Parathyroid adenoma (tissue), 2 donors: ENCODE data around the gene BCAP31.
"Not testable (repeated sequence)": the region's sequence is repeated elsewhere in the genome, so short reads cannot be mapped to it uniquely, and the experiment has no call there.

ENCODE experiments used
- H2AFZ ChIP-seq: fragments of 300-600 bp; sonication (generic); one replicate; pipeline ENCODE4 v1.7.0; 2017; ENCODE audit warnings: antibody characterized with exemption, mild to moderate bottlenecking
- H3K27ac ChIP-seq: fragments of 300-600 bp; sonication (generic); one replicate; pipeline ENCODE4 v1.7.0; 2017
- H3K27me3 ChIP-seq: fragments of 300-600 bp; sonication (generic); one replicate; pipeline ENCODE4 v1.7.0; 2017; ENCODE audit warnings: low read length; ENCODE audit not compliant: control insufficient read depth, insufficient read depth
- H3K36me3 ChIP-seq: fragments of 300-600 bp; sonication (generic); one replicate; pipeline ENCODE4 v1.7.0; 2017; ENCODE audit warnings: low read length; ENCODE audit not compliant: control insufficient read depth, insufficient read depth
- H3K4me1 ChIP-seq: fragments of 300-600 bp; sonication (generic); one replicate; pipeline ENCODE4 v1.7.0; 2017; ENCODE audit warnings: control low read depth
- H3K4me2 ChIP-seq: fragments of 300-600 bp; sonication (generic); one replicate; pipeline ENCODE4 v1.7.0; 2017; ENCODE audit warnings: low read length
- H3K4me3 ChIP-seq: fragments of 300-600 bp; sonication (generic); one replicate; pipeline ENCODE4 v1.7.0; 2017; ENCODE audit warnings: low read depth, low read length
- H3K79me2 ChIP-seq: fragments of 300-600 bp; sonication (generic); one replicate; pipeline ENCODE4 v1.7.0; 2017; ENCODE audit warnings: control low read depth
- H3K9ac ChIP-seq: fragments of 300-600 bp; sonication (generic); one replicate; pipeline ENCODE4 v1.7.0; 2017; ENCODE audit warnings: mild to moderate bottlenecking
- H3K9me3 ChIP-seq: fragments of 300-600 bp; sonication (generic); one replicate; pipeline ENCODE4 v1.7.0; 2017; ENCODE audit warnings: low read length; ENCODE audit not compliant: control insufficient read depth
- TF ChIP-seq, protein P1 (sequence below): fragments of 300-600 bp; sonication (generic); IDR thresholded peaks from one replicate; pipeline ENCODE4 v1.7.0; 2017; ENCODE audit warnings: antibody characterized with exemption, mild to moderate bottlenecking
- donor health status: primary hyperparathyroidism.

BCAP31 gene

DNA sequence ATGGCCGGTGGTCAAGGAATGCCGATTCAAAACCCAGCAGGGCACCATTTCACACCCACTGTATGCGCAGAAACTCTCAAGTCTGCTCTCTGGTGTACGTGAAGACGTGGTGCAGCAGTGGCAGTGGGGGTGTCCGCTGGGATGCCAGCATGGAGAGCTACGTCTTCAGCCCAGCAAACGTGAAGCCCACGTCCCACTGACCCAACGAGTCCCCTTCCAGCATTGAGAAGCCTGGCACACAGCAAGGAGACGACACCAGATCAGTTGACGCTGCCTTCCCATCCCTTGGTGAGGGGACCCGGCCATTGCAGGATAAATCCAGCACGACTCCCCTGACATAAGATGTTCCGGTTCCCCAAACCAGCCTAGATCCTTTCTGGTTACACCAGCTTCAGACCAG lies 37.7 kb upstream of the BCAP31 start:
- H3K9ac ChIP-seq: no peak overlapping the region
- no peak overlapping the region for H2AFZ ChIP-seq
- no peaks in the 10 kb centered on the region for H3K9me3 ChIP-seq
- no peaks in the 10 kb centered on the region for H3K36me3 ChIP-seq
- no peak overlapping the region for H3K27ac ChIP-seq
- H3K79me2 ChIP-seq: no peaks in the 10 kb centered on the region
- H3K4me1 ChIP-seq: no peaks in the 10 kb centered on the region
- TF ChIP-seq, protein P1, sequence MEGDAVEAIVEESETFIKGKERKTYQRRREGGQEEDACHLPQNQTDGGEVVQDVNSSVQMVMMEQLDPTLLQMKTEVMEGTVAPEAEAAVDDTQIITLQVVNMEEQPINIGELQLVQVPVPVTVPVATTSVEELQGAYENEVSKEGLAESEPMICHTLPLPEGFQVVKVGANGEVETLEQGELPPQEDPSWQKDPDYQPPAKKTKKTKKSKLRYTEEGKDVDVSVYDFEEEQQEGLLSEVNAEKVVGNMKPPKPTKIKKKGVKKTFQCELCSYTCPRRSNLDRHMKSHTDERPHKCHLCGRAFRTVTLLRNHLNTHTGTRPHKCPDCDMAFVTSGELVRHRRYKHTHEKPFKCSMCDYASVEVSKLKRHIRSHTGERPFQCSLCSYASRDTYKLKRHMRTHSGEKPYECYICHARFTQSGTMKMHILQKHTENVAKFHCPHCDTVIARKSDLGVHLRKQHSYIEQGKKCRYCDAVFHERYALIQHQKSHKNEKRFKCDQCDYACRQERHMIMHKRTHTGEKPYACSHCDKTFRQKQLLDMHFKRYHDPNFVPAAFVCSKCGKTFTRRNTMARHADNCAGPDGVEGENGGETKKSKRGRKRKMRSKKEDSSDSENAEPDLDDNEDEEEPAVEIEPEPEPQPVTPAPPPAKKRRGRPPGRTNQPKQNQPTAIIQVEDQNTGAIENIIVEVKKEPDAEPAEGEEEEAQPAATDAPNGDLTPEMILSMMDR: no peak
- no peaks in the 10 kb centered on the region for H3K27me3 ChIP-seq
- no peak overlapping the region for H3K4me2 ChIP-seq
- H3K4me3 ChIP-seq: no peak overlapping the region

- no peak overlapping the region for H3K9ac ChIP-seq
- no peak overlapping the region for H3K4me3 ChIP-seq
- TF ChIP-seq, protein P1: no peak
Observed at GRCh38 chrX:153755136-153755535, 30.9 kb upstream of the BCAP31 start.

GRCh38 chrX:153750127-153750774 lies 26.1 kb upstream of the BCAP31 start:
- Histone ChIP-seq H3K9ac (no peak overlapping the region), H3K4me2 (no peak overlapping the region), H3K27ac (no peak overlapping the region), H3K4me3 (no peak overlapping the region), H3K79me2 (no peaks in the 10 kb centered on the region), H2AFZ (no peak overlapping the region), H3K9me3 (no peaks in the 10 kb centered on the region), H3K4me1 (no peaks in the 10 kb centered on the region), H3K36me3 (no peaks in the 10 kb centered on the region), H3K27me3 (no peaks in the 10 kb centered on the region)
- TF ChIP-seq, protein P1: no peak

More at GRCh38 chrX:153755136-153755535, 30.9 kb upstream of the BCAP31 start:
- H3K27ac ChIP-seq: no peak overlapping the region
- H3K27me3 ChIP-seq: no peaks in the 10 kb centered on the region
- no peak overlapping the region for H3K4me2 ChIP-seq
- no peaks in the 10 kb centered on the region for H3K4me1 ChIP-seq
- no peaks in the 10 kb centered on the region for H3K9me3 ChIP-seq
- no peak overlapping the region for H2AFZ ChIP-seq
- no peaks in the 10 kb centered on the region for H3K36me3 ChIP-seq
- H3K79me2 ChIP-seq: no peaks in the 10 kb centered on the region

GRCh38 chrX:153749017-153749416 lies 24.8 kb upstream of the BCAP31 start:
- H2AFZ ChIP-seq, H3K79me2 ChIP-seq, H3K27ac ChIP-seq: not testable (repeated sequence)

DNA sequence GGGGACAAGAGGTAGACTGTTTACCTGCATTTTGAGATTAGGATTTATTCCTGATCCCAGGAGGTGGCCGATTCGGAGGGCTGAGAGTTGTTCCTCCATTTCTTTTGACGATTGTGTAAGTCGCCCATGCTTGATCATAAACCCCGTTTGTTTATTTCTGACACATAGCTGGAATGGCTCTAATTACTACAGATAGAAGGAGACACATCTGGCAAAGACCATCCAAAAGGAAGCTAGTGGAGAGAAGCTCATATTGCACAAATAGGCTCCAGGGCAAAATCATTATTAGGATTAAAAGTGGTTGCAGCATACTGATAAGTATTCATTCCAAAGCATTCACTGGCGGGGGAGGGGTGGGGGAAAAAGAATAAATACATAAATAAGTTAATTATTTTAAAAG lies 22.8 kb upstream of the BCAP31 start:
- not testable (repeated sequence) for H3K9ac ChIP-seq, H3K4me1 ChIP-seq, H3K36me3 ChIP-seq, H3K27ac ChIP-seq, H3K4me3 ChIP-seq, H3K79me2 ChIP-seq, H3K27me3 ChIP-seq, H3K4me2 ChIP-seq, H2AFZ ChIP-seq, H3K9me3 ChIP-seq

More at GRCh38 chrX:153749017-153749416, 24.8 kb upstream of the BCAP31 start:
- not testable (repeated sequence) for H3K9me3 ChIP-seq, H3K36me3 ChIP-seq, H3K4me2 ChIP-seq, H3K9ac ChIP-seq, H3K27me3 ChIP-seq, H3K4me3 ChIP-seq, H3K4me1 ChIP-seq

DNA sequence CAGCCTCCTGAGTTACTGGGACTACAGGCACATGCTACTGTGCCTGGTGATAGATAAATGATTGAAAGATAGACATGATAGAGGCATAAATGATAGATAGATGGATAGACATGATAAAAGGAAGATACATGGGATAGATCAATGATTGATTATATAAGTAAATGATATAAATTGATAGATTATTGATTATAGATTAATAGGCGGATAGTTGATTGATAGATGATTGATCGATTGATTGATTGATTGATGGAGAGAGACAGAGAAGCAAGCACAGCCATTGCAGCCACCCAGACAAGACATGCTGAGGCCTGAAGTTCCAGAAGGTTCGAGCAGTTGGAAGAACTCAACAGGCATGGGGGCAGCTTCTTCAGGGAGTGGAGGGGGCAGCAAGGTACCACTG lies 22.2 kb upstream of the BCAP31 start:
- H3K4me2 ChIP-seq: no peak overlapping the region
- H2AFZ ChIP-seq: no peak overlapping the region
- no peaks in the 10 kb centered on the region for H3K79me2 ChIP-seq
- H3K36me3 ChIP-seq: no peaks in the 10 kb centered on the region
- H3K27me3 ChIP-seq: no peaks in the 10 kb centered on the region
- H3K4me1 ChIP-seq: no peaks in the 10 kb centered on the region
- TF ChIP-seq, protein P1: no peak
- H3K4me3 ChIP-seq: no peak overlapping the region
- H3K27ac ChIP-seq: no peak overlapping the region
- H3K9ac ChIP-seq: no peak overlapping the region
- H3K9me3 ChIP-seq: no peaks in the 10 kb centered on the region

GRCh38 chrX:153745067-153745433 lies 20.9 kb upstream of the BCAP31 start:
- H3K27ac ChIP-seq, H3K4me1 ChIP-seq, H3K36me3 ChIP-seq, H3K9ac ChIP-seq, H3K4me3 ChIP-seq, H2AFZ ChIP-seq, H3K9me3 ChIP-seq, H3K79me2 ChIP-seq, H3K4me2 ChIP-seq, H3K27me3 ChIP-seq: not testable (repeated sequence)
